ENCODE measurements around the gene CLCF1. TPM values are rescaled to one million over a fixed set of nuclear protein-coding genes. Genes with fewer than 3 reads are reported as not detected.

Gene CLCF1
- total RNA-seq, 1 donor from 2014 or later: 0.63 TPM

DNA sequence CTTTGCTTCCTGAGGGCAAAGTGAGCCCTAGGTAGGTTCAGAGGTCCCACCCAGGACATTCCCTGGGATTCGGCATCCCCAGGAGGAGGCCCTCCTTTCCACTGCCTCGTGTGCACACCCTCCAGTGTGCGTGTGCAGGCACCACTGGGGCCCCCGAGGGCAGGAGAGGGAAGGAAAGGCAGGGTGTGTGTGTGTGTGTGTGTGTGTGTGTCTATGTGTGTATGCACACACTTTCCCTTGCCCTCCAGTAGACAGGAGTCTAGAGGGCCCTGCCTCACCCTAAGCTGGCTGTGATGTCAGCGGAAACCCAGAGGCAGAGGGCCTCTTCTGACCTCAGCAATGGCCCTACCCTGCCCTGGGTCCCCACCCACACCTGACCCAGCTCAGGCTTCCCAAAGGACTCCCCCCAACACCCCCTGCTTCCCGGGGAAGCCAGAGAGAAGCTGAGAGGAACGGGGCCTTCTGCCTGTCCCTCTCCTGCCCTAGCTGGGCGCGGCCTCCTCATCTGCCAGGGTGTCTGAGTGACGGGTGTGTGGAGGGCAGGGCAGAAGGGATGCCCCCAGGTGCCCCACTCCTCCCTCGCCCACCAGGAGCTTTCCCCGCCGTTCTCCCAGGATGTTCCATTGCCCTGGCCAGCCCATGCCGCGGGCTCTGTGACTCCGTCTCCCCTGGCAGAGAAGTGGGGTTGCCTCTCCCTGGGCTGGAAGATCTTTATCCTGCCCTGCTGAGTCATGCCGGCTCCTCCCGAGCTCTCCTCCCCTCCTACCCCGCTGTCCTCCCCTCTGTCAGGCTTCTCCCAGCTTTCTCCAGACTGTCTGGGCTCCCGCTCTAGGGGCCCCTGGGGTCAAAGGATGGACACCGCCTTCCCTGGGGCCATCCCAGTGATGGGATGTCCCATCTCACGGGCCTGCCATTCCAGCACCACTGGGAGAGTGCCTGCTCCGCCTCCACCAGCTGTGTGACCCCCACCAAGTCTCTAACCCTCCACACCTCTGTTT lies 6.0 kb upstream of the CLCF1 start:
- peaks cover 7% of the 10 kb centered on the region for H3K4me1 Mint-ChIP-seq
- H3K9me3 Mint-ChIP-seq: no peaks in the 10 kb centered on the region
- H3K27me3 Mint-ChIP-seq: peaks cover 35% of the 10 kb centered on the region
- H3K36me3 Mint-ChIP-seq (ENCODE audit: low read depth): no peaks in the 10 kb centered on the region
- no peak overlapping the region for H3K27ac Mint-ChIP-seq
- no peak for DNase-seq
- no peak overlapping the region for H3K4me3 Mint-ChIP-seq
- intact Hi-C loops (cut with micrococcal nuclease): no loop called here

GRCh38 chr11:67378544-67378943 lies 5.1 kb upstream of the CLCF1 start:
- Mint-ChIP-seq H3K9me3 (no peaks in the 10 kb centered on the region), H3K27ac (no peak overlapping the region), H3K4me1 (peaks cover 12% of the 10 kb centered on the region), H3K27me3 (peaks cover 39% of the 10 kb centered on the region), H3K36me3 (ENCODE audit: low read depth) (no peaks in the 10 kb centered on the region), H3K4me3 (no peak overlapping the region)
- intact Hi-C loops (cut with micrococcal nuclease): no loop called here
- DNase-seq: no peak

DNA sequence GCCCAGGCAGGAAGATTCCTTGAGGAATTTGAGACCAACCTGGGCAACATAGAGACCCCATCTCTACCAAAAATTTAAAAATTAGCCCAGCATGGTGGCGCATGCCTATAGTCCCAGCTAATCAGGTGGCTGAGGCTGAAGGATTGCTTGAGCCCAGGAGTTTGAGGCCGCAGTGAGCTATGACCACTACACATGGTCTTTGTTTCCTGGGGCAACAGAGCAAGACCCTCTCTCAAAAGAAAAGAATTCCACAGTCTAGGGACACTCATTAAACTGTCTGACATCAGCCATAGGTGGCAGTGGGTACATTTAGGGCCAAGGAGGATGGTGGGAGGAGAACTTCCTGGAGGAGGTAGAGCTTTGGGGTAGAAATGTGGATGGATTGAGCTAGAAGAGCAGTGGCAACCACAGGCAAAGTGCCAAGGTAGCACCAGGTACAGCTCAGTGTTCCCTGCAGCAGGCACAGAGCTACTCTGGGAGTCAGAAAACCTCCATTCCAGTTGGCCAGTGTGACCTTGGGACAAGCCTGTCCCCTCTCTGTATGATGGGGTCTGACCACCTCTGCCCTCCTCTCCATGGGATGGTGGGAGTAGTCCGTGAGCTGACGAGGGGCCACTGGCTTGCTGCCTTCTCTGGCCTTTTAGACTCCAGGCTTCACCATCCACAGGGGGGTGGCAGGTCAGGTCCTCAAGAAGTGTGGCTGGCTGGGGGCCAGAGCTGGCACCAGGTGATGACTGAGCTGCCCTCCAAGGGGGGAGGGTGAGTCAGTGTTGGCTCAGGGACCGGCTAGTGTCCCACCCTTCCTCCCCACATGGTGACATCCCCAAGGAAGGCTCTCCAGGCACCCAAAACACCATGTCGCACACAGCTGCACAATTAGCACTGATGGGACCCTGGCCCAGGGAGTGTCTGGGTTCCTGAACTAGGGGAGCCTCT lies 3.7 kb upstream of the CLCF1 start:
- Mint-ChIP-seq H3K27me3 (peaks cover 35% of the 10 kb centered on the region), H3K9me3 (no peaks in the 10 kb centered on the region), H3K4me1 (peaks cover 11% of the 10 kb centered on the region), H3K27ac (no peak overlapping the region), H3K36me3 (ENCODE audit: low read depth) (no peaks in the 10 kb centered on the region), H3K4me3 (no peak overlapping the region)
- intact Hi-C loops (cut with micrococcal nuclease): no loop called here
- no peak for DNase-seq

DNA sequence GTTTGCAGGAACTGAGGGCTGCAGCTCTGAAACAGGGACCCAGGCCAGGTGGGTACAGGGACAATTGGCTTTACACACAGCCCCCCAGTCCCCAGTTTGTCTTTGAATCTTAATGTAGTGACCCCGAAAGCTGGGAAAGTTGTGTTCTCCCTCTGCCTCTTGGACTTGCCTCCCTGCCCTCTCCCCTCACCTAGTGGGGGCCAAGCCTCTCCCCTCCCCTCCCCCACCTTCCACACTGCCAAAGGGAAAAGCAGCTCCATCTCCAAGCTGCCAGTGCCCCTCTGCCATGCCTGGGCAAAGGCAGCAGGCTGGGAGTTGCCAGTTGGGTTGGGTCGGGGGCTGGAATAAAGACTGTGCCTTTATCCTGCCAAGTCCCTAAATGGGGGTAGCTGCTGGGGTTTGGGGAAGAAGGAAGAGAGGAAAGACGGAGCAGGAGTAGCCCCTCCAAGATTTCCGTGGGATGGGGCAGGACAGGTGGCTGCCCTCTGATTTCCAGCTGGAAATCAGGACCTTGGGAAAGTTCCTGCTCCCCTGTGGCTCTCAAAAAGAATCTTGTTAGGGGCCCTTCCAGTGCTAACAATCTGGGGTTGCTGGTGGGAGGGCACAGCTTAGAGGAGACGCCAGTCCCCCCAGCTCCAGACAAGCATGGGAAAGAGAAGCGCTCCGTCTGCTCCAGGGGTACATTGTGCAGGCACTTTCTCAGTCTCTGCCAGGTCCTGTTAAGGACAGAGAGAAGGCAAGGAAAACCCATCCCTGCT lies 2.8 kb upstream of the CLCF1 start:
- H3K4me3 Mint-ChIP-seq: no peak overlapping the region
- peaks cover 3% of the 10 kb centered on the region for H3K36me3 Mint-ChIP-seq (ENCODE audit: low read depth)
- DNase-seq: no peak
- intact Hi-C loops (cut with micrococcal nuclease): no loop called here
- no peaks in the 10 kb centered on the region for H3K9me3 Mint-ChIP-seq
- H3K27me3 Mint-ChIP-seq: peaks cover 43% of the 10 kb centered on the region
- H3K27ac Mint-ChIP-seq: no peak overlapping the region
- H3K4me1 Mint-ChIP-seq: peaks cover 18% of the 10 kb centered on the region

GRCh38 chr11:67375320-67376055 lies 2.1 kb upstream of the CLCF1 start:
- Mint-ChIP-seq H3K36me3 (ENCODE audit: low read depth) (peaks cover 3% of the 10 kb centered on the region), H3K27ac (no peak overlapping the region), H3K4me3 (no peak overlapping the region), H3K4me1 (peaks cover 21% of the 10 kb centered on the region), H3K27me3 (peaks cover 45% of the 10 kb centered on the region), H3K9me3 (no peaks in the 10 kb centered on the region)
- no peak for DNase-seq
- intact Hi-C loops (cut with micrococcal nuclease): no loop called here

GRCh38 chr11:67374571-67375281 lies 1.3 kb upstream of the CLCF1 start:
- no peak for DNase-seq
- Mint-ChIP-seq H3K4me3 (peak overlapping the region; percentile 88), H3K27ac (no peak overlapping the region), H3K4me1 (peaks cover 25% of the 10 kb centered on the region), H3K27me3 (peaks cover 49% of the 10 kb centered on the region), H3K9me3 (no peaks in the 10 kb centered on the region), H3K36me3 (ENCODE audit: low read depth) (peaks cover 3% of the 10 kb centered on the region)
- intact Hi-C loops (cut with micrococcal nuclease): no loop called here

DNA sequence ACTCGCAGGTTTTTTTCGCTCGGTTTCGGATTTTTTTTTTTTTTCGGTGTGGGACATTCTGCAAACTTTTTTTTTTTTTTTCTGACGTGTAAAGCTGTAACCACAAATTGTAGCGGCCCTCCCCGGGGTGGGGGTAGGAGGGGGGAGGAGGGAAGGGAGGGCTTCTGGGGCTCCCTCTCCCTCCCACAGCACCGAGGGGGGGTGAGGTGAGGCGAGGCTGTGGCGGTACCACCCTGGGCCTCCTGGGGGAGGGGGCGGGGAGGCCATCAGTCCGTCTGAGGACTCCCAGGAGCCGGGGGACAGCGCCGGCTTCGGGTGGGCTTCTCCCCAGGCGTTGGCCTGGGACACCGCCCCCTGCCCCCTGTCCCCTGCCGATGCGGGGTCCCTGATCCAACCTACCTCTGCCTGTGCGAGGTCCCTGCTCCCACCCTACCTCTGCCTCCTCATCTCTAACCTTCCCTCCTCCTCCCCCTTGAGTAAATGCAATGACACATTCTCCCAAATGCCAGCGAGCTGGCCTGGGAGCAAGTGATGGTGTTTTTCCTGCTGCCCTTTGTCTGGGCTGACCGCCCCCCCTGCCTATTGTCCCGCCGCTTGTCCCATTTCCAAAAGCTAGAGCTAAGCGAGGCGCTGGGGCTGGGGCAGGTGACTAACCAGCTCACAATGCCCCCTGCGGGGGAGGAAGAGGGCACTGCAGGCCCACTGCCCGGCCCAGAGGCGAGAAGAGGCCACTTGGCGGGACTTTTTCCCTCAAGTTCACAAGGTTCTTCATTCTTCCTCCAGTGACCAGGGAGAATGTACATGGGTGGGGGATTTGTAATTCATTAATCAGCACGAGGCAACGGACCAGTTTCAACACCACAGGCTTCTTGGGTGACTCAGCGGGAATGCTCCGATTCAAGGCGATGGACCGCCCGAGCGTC lies 511 bp upstream of the CLCF1 start:
- intact Hi-C loops (cut with micrococcal nuclease): no loop called here
- H3K27me3 Mint-ChIP-seq: peaks cover 57% of the 10 kb centered on the region
- peaks cover 3% of the 10 kb centered on the region for H3K36me3 Mint-ChIP-seq (ENCODE audit: low read depth)
- peak; percentile 83 for DNase-seq
- H3K9me3 Mint-ChIP-seq: no peaks in the 10 kb centered on the region
- peak overlapping the region; percentile 88 for H3K4me3 Mint-ChIP-seq
- peak overlapping the region; percentile 82 for H3K27ac Mint-ChIP-seq
- peaks cover 25% of the 10 kb centered on the region for H3K4me1 Mint-ChIP-seq

DNA sequence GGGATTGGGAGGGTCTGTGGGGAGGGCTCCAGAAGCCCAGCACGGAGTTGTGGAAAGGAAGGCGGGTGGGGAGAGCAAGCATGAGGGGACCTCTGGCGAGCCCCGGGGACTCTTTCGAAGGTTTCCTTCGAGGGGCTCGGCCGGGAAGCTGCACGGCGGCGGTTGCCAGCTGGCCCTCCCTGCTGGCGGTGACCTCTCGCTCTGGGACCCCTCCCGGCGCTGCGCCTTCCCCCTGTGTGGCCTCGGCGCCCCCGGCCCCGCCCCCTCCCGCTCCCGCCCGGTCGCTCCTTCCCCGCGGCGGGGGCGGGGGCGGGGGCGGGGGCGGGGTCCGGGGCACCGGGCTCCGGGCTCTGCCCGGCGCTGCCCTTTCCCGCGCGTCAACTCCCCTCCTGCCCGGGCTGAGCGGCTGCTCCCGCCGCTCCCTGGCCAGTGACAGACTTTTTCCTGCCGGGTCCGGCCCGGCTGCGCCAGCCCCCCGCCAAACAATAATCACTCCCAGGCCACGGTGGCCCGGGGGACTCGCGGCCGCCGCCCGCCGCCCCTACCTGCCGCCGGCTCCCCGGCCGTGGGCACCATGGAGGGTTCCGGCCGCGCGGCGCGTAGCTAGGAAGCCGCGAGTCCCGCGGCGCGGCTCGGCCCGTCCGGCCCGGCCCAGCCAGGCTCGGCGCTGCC lies 941 bp downstream of the CLCF1 start:
- intact Hi-C loops (cut with micrococcal nuclease): no loop called here
- peaks cover 3% of the 10 kb centered on the region for H3K36me3 Mint-ChIP-seq (ENCODE audit: low read depth)
- H3K9me3 Mint-ChIP-seq: no peaks in the 10 kb centered on the region
- no peak for DNase-seq
- H3K4me3 Mint-ChIP-seq: peak overlapping the region; percentile 77
- peaks cover 70% of the 10 kb centered on the region for H3K27me3 Mint-ChIP-seq
- peaks cover 34% of the 10 kb centered on the region for H3K4me1 Mint-ChIP-seq
- H3K27ac Mint-ChIP-seq: no peak overlapping the region

GRCh38 chr11:67371911-67372320 lies 1.5 kb downstream of the CLCF1 start:
- H3K9me3 Mint-ChIP-seq: no peaks in the 10 kb centered on the region
- peaks cover 34% of the 10 kb centered on the region for H3K4me1 Mint-ChIP-seq
- peak overlapping the region; percentile 67 for H3K27ac Mint-ChIP-seq
- H3K27me3 Mint-ChIP-seq: peaks cover 67% of the 10 kb centered on the region
- intact Hi-C loops (cut with micrococcal nuclease): no loop called here
- peaks cover 3% of the 10 kb centered on the region for H3K36me3 Mint-ChIP-seq (ENCODE audit: low read depth)
- H3K4me3 Mint-ChIP-seq: peak overlapping the region; percentile 77
- DNase-seq: no peak

- Mint-ChIP-seq H3K27ac (peak overlapping the region; percentile 67), H3K4me1 (peaks cover 34% of the 10 kb centered on the region), H3K36me3 (ENCODE audit: low read depth) (peaks cover 3% of the 10 kb centered on the region), H3K9me3 (no peaks in the 10 kb centered on the region), H3K4me3 (peak overlapping the region; percentile 77), H3K27me3 (peaks cover 62% of the 10 kb centered on the region)
- intact Hi-C loops (cut with micrococcal nuclease): no loop called here
- peak; percentile 75 for DNase-seq
These were observed 2.0 kb downstream of the CLCF1 start for GRCh38 chr11:67371189-67371910.
